ENCODE measurements around the gene UBE2U.
"Not testable (repeated sequence)": the region's sequence is repeated elsewhere in the genome, so short reads cannot be mapped to it uniquely, and the experiment has no call there.

Gene UBE2U

DNA sequence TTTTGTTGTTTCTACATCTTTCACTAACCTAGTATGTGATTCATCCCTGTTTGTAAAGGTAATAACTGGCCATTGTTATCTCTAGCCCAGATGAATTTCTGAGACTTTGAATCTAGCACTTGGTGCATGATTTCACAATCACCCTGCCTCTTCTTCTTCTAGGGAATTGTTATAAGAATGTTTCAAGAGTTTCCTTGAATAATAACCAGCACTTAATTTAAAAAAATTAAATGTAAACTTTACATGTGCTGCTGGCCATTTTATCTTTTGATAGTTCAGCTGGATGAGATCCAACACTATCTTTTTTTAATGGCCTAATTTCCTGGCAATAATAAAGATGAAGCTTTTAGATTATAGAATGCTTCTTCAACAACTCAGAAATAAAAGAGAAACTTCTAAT, 31.8 kb downstream of the UBE2U start:
- no peak overlapping the region for H2BK15ac ChIP-seq (ENCODE audit: low read length)
- H3K4me1 ChIP-seq (ENCODE audit: control insufficient read depth in 2 of 2, insufficient read depth in 1 of 2, low read depth in 1 of 2, low read length in 2 of 2), result peaks cover 2% of the 10 kb centered on the region in 2 donors
- no peak overlapping the region for H3K4ac ChIP-seq (ENCODE audit: low read length)
- H2BK120ac ChIP-seq (ENCODE audit: low read depth, low read length), result no peak overlapping the region
- H3K27ac ChIP-seq (replicated peaks; ENCODE audit: low read length), result no peak overlapping the region
- no peaks in the 10 kb centered on the region for H3K79me1 ChIP-seq (ENCODE audit: low read depth, low read length)
- H3K23ac ChIP-seq (ENCODE audit: low read depth, low read length, poor library complexity), result no peak overlapping the region
- no peak overlapping the region for H4K91ac ChIP-seq (ENCODE audit: low read depth, low read length, poor library complexity)
- H3K4me3 ChIP-seq (ENCODE audit: low read length in 2 of 2), result no peak overlapping the region
- H2AK5ac ChIP-seq (ENCODE audit: low read depth, low read length), result no peak overlapping the region
- H2BK5ac ChIP-seq (ENCODE audit: low read length), result no peak overlapping the region
- no peak overlapping the region for H2BK12ac ChIP-seq (ENCODE audit: low read length)
- no peak overlapping the region for H4K8ac ChIP-seq (ENCODE audit: low read depth, low read length)
- no peak overlapping the region for H3K14ac ChIP-seq (ENCODE audit: low read length)
- no peak overlapping the region for H2AFZ ChIP-seq (ENCODE audit: low read length)
- peaks cover 0 to 8% (median 0%) of the 10 kb centered on the region in 3 experiments for H3K27me3 ChIP-seq (ENCODE audit: control insufficient read depth in 3 of 3, insufficient read depth in 3 of 3, low read depth in 1 of 3, low read length in 3 of 3)
- H3K9me3 ChIP-seq (replicated peaks in 1 of 2; ENCODE audit: control insufficient read depth in 2 of 2, insufficient read depth in 1 of 2, low read depth in 1 of 2, low read length in 2 of 2), result no peaks in the 10 kb centered on the region
- no peak for DNase-seq (ENCODE audit: low spot score)
- no peak overlapping the region for H3K18ac ChIP-seq (ENCODE audit: low read length)
- H3K9ac ChIP-seq (ENCODE audit: low read depth, low read length, poor library complexity), result no peak overlapping the region
- no peaks in the 10 kb centered on the region for H3K36me3 ChIP-seq (replicated peaks in 1 of 2; ENCODE audit: control insufficient read depth in 2 of 2, insufficient read depth in 2 of 2, low read length in 2 of 2)
- H3K4me2 ChIP-seq (ENCODE audit: insufficient read depth, low read length, poor library complexity, severe bottlenecking), result no peak overlapping the region

- WGBS, 2 donors (ENCODE audit: extremely low coverage in 2 of 2, insufficient read length in 2 of 2, insufficient replicate concordance in 1 of 2), result no CpG with 5 or more reads among the region's 1 CpG
- Histone ChIP-seq H3K23ac (ENCODE audit: low read depth, low read length, poor library complexity) (no peak overlapping the region), H3K18ac (ENCODE audit: low read length) (no peak overlapping the region)
These were observed 32.5 kb downstream of the UBE2U start for GRCh38 chr1:64235910-64236309.

DNA sequence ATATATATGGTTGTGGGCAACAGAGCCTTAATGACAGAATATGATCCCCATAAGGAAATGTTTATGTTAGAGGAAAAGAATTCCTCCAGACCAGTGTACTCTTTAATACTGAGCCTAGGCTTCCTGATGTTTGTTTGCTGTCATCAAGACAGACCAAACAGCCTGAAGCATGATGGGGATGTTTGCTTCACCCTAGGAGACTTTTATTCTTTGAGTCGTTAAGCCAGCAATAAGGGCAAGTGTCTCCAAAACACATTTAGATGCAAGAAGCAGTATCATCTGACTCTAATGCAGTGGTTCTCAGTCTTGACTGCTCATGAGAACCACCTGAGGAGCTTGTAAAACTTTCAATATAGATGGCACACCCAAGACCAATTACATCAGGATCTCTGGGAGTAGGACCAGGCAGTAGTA, 33.1 kb downstream of the UBE2U start:
- H3K18ac ChIP-seq (ENCODE audit: low read length), result no peak overlapping the region
- no peak overlapping the region for H2AFZ ChIP-seq (ENCODE audit: low read length)
- H2BK15ac ChIP-seq (ENCODE audit: low read length), result no peak overlapping the region
- H3K9ac ChIP-seq (ENCODE audit: low read depth, low read length, poor library complexity), result no peak overlapping the region
- H2BK120ac ChIP-seq (ENCODE audit: low read depth, low read length), result no peak overlapping the region
- H3K4me2 ChIP-seq (ENCODE audit: insufficient read depth, low read length, poor library complexity, severe bottlenecking), result no peak overlapping the region
- H3K14ac ChIP-seq (ENCODE audit: low read length), result no peak overlapping the region
- no peak overlapping the region for H3K4ac ChIP-seq (ENCODE audit: low read length)
- no peaks in the 10 kb centered on the region for H3K79me1 ChIP-seq (ENCODE audit: low read depth, low read length)
- H3K4me1 ChIP-seq (ENCODE audit: control insufficient read depth in 2 of 2, insufficient read depth in 1 of 2, low read depth in 1 of 2, low read length in 2 of 2), result no peaks in the 10 kb centered on the region
- H4K8ac ChIP-seq (ENCODE audit: low read depth, low read length), result no peak overlapping the region
- H2AK5ac ChIP-seq (ENCODE audit: low read depth, low read length), result no peak overlapping the region
- H4K91ac ChIP-seq (ENCODE audit: low read depth, low read length, poor library complexity), result no peak overlapping the region
- H3K9me3 ChIP-seq (replicated peaks in 1 of 2; ENCODE audit: control insufficient read depth in 2 of 2, insufficient read depth in 1 of 2, low read depth in 1 of 2, low read length in 2 of 2), result no peaks in the 10 kb centered on the region
- H3K27ac ChIP-seq (replicated peaks; ENCODE audit: low read length), result no peak overlapping the region
- H2BK5ac ChIP-seq (ENCODE audit: low read length), result no peak overlapping the region
- H3K4me3 ChIP-seq (ENCODE audit: low read length in 2 of 2), result no peak overlapping the region
- H3K27me3 ChIP-seq (ENCODE audit: control insufficient read depth in 3 of 3, insufficient read depth in 3 of 3, low read depth in 1 of 3, low read length in 3 of 3), result peaks cover 0 to 8% (median 0%) of the 10 kb centered on the region in 3 experiments
- no peaks in the 10 kb centered on the region for H3K36me3 ChIP-seq (replicated peaks in 1 of 2; ENCODE audit: control insufficient read depth in 2 of 2, insufficient read depth in 2 of 2, low read length in 2 of 2)
- no peak overlapping the region for H3K23ac ChIP-seq (ENCODE audit: low read depth, low read length, poor library complexity)
- no peak for DNase-seq (ENCODE audit: low spot score)
- H2BK12ac ChIP-seq (ENCODE audit: low read length), result no peak overlapping the region
- WGBS, 2 donors (ENCODE audit: extremely low coverage in 2 of 2, insufficient read length in 2 of 2, insufficient replicate concordance in 1 of 2), result no CpG with 5 or more reads among the region's 1 CpG

More at GRCh38 chr1:64235910-64236309, 32.5 kb downstream of the UBE2U start:
- DNase-seq (ENCODE audit: low spot score), result no peak
- Histone ChIP-seq H3K9me3 (replicated peaks in 1 of 2; ENCODE audit: control insufficient read depth in 2 of 2, insufficient read depth in 1 of 2, low read depth in 1 of 2, low read length in 2 of 2) (no peaks in the 10 kb centered on the region), H3K27ac (replicated peaks; ENCODE audit: low read length) (no peak overlapping the region), H3K4me3 (ENCODE audit: low read length in 2 of 2) (no peak overlapping the region), H3K4me2 (ENCODE audit: insufficient read depth, low read length, poor library complexity, severe bottlenecking) (no peak overlapping the region), H3K79me1 (ENCODE audit: low read depth, low read length) (no peaks in the 10 kb centered on the region), H3K4ac (ENCODE audit: low read length) (no peak overlapping the region), H4K91ac (ENCODE audit: low read depth, low read length, poor library complexity) (no peak overlapping the region), H2BK12ac (ENCODE audit: low read length) (no peak overlapping the region), H2AFZ (ENCODE audit: low read length) (no peak overlapping the region), H3K36me3 (replicated peaks in 1 of 2; ENCODE audit: control insufficient read depth in 2 of 2, insufficient read depth in 2 of 2, low read length in 2 of 2) (no peaks in the 10 kb centered on the region), H3K14ac (ENCODE audit: low read length) (no peak overlapping the region), H2BK120ac (ENCODE audit: low read depth, low read length) (no peak overlapping the region), H3K9ac (ENCODE audit: low read depth, low read length, poor library complexity) (no peak overlapping the region), H2BK15ac (ENCODE audit: low read length) (no peak overlapping the region), H2BK5ac (ENCODE audit: low read length) (no peak overlapping the region), H2AK5ac (ENCODE audit: low read depth, low read length) (no peak overlapping the region), H4K8ac (ENCODE audit: low read depth, low read length) (no peak overlapping the region), H3K4me1 (ENCODE audit: control insufficient read depth in 2 of 2, insufficient read depth in 1 of 2, low read depth in 1 of 2, low read length in 2 of 2) (peaks cover 2% of the 10 kb centered on the region in 2 donors), H3K27me3 (ENCODE audit: control insufficient read depth in 3 of 3, insufficient read depth in 3 of 3, low read depth in 1 of 3, low read length in 3 of 3) (peaks cover 0 to 8% (median 0%) of the 10 kb centered on the region in 3 experiments)

GRCh38 chr1:64239519-64239918, 36.1 kb downstream of the UBE2U start:
- not testable (repeated sequence) for H3K14ac ChIP-seq (ENCODE audit: low read length); H3K4me2 ChIP-seq (ENCODE audit: insufficient read depth, low read length, poor library complexity, severe bottlenecking); H3K36me3 ChIP-seq (replicated peaks in 1 of 2; ENCODE audit: control insufficient read depth in 2 of 2, insufficient read depth in 2 of 2, low read length in 2 of 2); H2BK15ac ChIP-seq (ENCODE audit: low read length); H2BK120ac ChIP-seq (ENCODE audit: low read depth, low read length); H3K18ac ChIP-seq (ENCODE audit: low read length); H3K4me1 ChIP-seq (ENCODE audit: control insufficient read depth in 2 of 2, insufficient read depth in 1 of 2, low read depth in 1 of 2, low read length in 2 of 2); H3K27me3 ChIP-seq (ENCODE audit: control insufficient read depth in 3 of 3, insufficient read depth in 3 of 3, low read depth in 1 of 3, low read length in 3 of 3); H2BK12ac ChIP-seq (ENCODE audit: low read length); H3K23ac ChIP-seq (ENCODE audit: low read depth, low read length, poor library complexity); H3K9me3 ChIP-seq (replicated peaks in 1 of 2; ENCODE audit: control insufficient read depth in 2 of 2, insufficient read depth in 1 of 2, low read depth in 1 of 2, low read length in 2 of 2); H2AFZ ChIP-seq (ENCODE audit: low read length); H3K9ac ChIP-seq (ENCODE audit: low read depth, low read length, poor library complexity); H2AK5ac ChIP-seq (ENCODE audit: low read depth, low read length); H3K27ac ChIP-seq (replicated peaks; ENCODE audit: low read length); H3K4ac ChIP-seq (ENCODE audit: low read length); H3K4me3 ChIP-seq (ENCODE audit: low read length in 2 of 2); H2BK5ac ChIP-seq (ENCODE audit: low read length); H3K79me1 ChIP-seq (ENCODE audit: low read depth, low read length); H4K91ac ChIP-seq (ENCODE audit: low read depth, low read length, poor library complexity); DNase-seq (ENCODE audit: low spot score); H4K8ac ChIP-seq (ENCODE audit: low read depth, low read length)
- WGBS, 2 donors (ENCODE audit: extremely low coverage in 2 of 2, insufficient read length in 2 of 2, insufficient replicate concordance in 1 of 2), result no CpG with 5 or more reads among the region's 4 CpGs
